SU-DHL-6 (cell line): ENCODE data around the gene CBLN3.

Experiments
- H2AFZ ChIP-seq: fragments of 200-600 bp; sonication (generic); 2 replicates; pipeline ENCODE4 v1.6.1; 2014; ENCODE audit warnings: low read depth, mild to moderate bottlenecking, moderate library complexity, mixed read lengths, antibody characterized with exemption, low read length; ENCODE audit not compliant: severe bottlenecking
- H3F3A ChIP-seq: fragments of 200-600 bp; shearing (Covaris generic); 2 replicates; pipeline ENCODE4 v1.6.0; 2016; ENCODE audit warnings: antibody characterized with exemption, mild to moderate bottlenecking; ENCODE audit not compliant: insufficient read depth
- H3K27ac ChIP-seq: fragments of 200-600 bp; sonication (generic); 2 replicates; pipeline ENCODE4 v1.5.1; 2016; ENCODE audit warnings: low read depth, mild to moderate bottlenecking, low read length, moderate library complexity, mixed read lengths
- H3K27me3 ChIP-seq: fragments of 200-600 bp; sonication (generic), shearing (Covaris generic); 2 replicates; pipeline ENCODE4 v1.6.0; 2014; ENCODE audit warnings: mild to moderate bottlenecking, low read length
- H3K36me3 ChIP-seq: fragments of 200-600 bp; sonication (generic); 2 replicates; pipeline ENCODE4 v1.6.1; 2014; ENCODE audit warnings: mild to moderate bottlenecking, low read length, mixed read lengths
- H3K4me2 ChIP-seq: fragments of 300-600, 200-600 bp; shearing (Covaris generic), sonication (generic); 2 replicates; pipeline ENCODE4 v1.6.0; 2014; ENCODE audit warnings: low read length, low read depth, mild to moderate bottlenecking; ENCODE audit not compliant: poor library complexity, severe bottlenecking
- H3K4me3 ChIP-seq: fragments of 200-600 bp; sonication (generic); 2 replicates; pipeline ENCODE4 v1.5.1; 2014; ENCODE audit warnings: antibody characterized with exemption, low read length, mild to moderate bottlenecking, mixed read lengths; ENCODE audit not compliant: insufficient read depth, poor library complexity, severe bottlenecking
- H3K79me2 ChIP-seq: fragments of 200-600 bp; sonication (generic); 2 replicates; pipeline ENCODE4 v1.6.1; 2014; ENCODE audit warnings: mild to moderate bottlenecking, low read length, moderate library complexity; ENCODE audit not compliant: insufficient read depth
- H3K9ac ChIP-seq: fragments of 200-600 bp; sonication (generic); 2 replicates; pipeline ENCODE4 v1.7.0; 2014; ENCODE audit warnings: mild to moderate bottlenecking, low read length
- H3K9me2 ChIP-seq: fragments of 200-600 bp; sonication (generic); replicated peaks from 2 replicates; pipeline ENCODE4 v1.6.1; 2014; ENCODE audit warnings: low read length; ENCODE audit not compliant: insufficient read depth
- H3K9me3 ChIP-seq: fragments of 200-600 bp; sonication (generic); 2 replicates; pipeline ENCODE4 v1.6.1; 2014; ENCODE audit warnings: low read length, mixed read lengths; ENCODE audit not compliant: insufficient read depth
- H4K20me1 ChIP-seq: fragments of 200-600 bp; sonication (generic); 2 replicates; pipeline ENCODE4 v1.6.1; 2014; ENCODE audit warnings: low read depth, mild to moderate bottlenecking, antibody characterized with exemption, low read length, moderate library complexity, mixed read lengths
- CTCF ChIP-seq: fragments of 200-600 bp; sonication (generic); IDR thresholded peaks from one replicate; pipeline ENCODE4 v1.5.1; 2017; ENCODE audit warnings: antibody characterized with exemption, mild to moderate bottlenecking, low read length, moderate library complexity; ENCODE audit not compliant: insufficient read depth, poor library complexity, severe bottlenecking
- EZH2phosphoT487 ChIP-seq: fragments of 200-600 bp; sonication (generic), shearing (Covaris generic); conservative IDR thresholded peaks from 2 replicates; pipeline ENCODE4 v1.6.1; 2018; ENCODE audit warnings: mild to moderate bottlenecking, antibody characterized with exemption, low read length, moderate library complexity, mixed read lengths

CBLN3 gene

GRCh38 chr14:24463017-24463883, 33.8 kb upstream of the CBLN3 start:
- no peaks in the 10 kb centered on the region for H3K9me2 ChIP-seq
- no peaks in the 10 kb centered on the region for H3K36me3 ChIP-seq
- no peak overlapping the region for H2AFZ ChIP-seq
- no peak for TF ChIP-seq CTCF
- no peak for TF ChIP-seq EZH2phosphoT487
- H3K4me3 ChIP-seq: no peak overlapping the region
- H4K20me1 ChIP-seq: no peaks in the 10 kb centered on the region
- no peak overlapping the region for H3K4me2 ChIP-seq
- H3K9ac ChIP-seq: no peak overlapping the region
- H3K27me3 ChIP-seq: no peaks in the 10 kb centered on the region
- H3F3A ChIP-seq: no peaks in the 10 kb centered on the region
- H3K9me3 ChIP-seq: no peaks in the 10 kb centered on the region
- H3K27ac ChIP-seq: no peak overlapping the region
- H3K79me2 ChIP-seq: no peaks in the 10 kb centered on the region

GRCh38 chr14:24461336-24461735, 31.9 kb upstream of the CBLN3 start:
- no peak overlapping the region for H3K27ac ChIP-seq
- H3K9me3 ChIP-seq: no peaks in the 10 kb centered on the region
- H3K27me3 ChIP-seq: no peaks in the 10 kb centered on the region
- no peaks in the 10 kb centered on the region for H3K36me3 ChIP-seq
- no peaks in the 10 kb centered on the region for H3F3A ChIP-seq
- H3K4me3 ChIP-seq: no peak overlapping the region
- H3K79me2 ChIP-seq: no peaks in the 10 kb centered on the region
- H3K9me2 ChIP-seq: no peaks in the 10 kb centered on the region
- no peaks in the 10 kb centered on the region for H4K20me1 ChIP-seq
- no peak overlapping the region for H3K9ac ChIP-seq
- H2AFZ ChIP-seq: no peak overlapping the region
- H3K4me2 ChIP-seq: no peak overlapping the region
- no peak for TF ChIP-seq CTCF
- TF ChIP-seq EZH2phosphoT487: no peak

- Histone ChIP-seq H3K9me2 (no peaks in the 10 kb centered on the region), H3F3A (no peaks in the 10 kb centered on the region), H3K4me2 (no peak overlapping the region), H3K79me2 (no peaks in the 10 kb centered on the region), H3K9me3 (no peaks in the 10 kb centered on the region), H3K27ac (no peak overlapping the region), H3K4me3 (no peak overlapping the region), H3K36me3 (no peaks in the 10 kb centered on the region), H3K27me3 (no peaks in the 10 kb centered on the region), H4K20me1 (no peaks in the 10 kb centered on the region), H2AFZ (no peak overlapping the region), H3K9ac (no peak overlapping the region)
- TF ChIP-seq CTCF: no peak
- no peak for TF ChIP-seq EZH2phosphoT487
These were observed 29.9 kb upstream of the CBLN3 start for GRCh38 chr14:24459331-24459730.
